ENCODE results near the gene USP24.

The USP24 gene

DNA sequence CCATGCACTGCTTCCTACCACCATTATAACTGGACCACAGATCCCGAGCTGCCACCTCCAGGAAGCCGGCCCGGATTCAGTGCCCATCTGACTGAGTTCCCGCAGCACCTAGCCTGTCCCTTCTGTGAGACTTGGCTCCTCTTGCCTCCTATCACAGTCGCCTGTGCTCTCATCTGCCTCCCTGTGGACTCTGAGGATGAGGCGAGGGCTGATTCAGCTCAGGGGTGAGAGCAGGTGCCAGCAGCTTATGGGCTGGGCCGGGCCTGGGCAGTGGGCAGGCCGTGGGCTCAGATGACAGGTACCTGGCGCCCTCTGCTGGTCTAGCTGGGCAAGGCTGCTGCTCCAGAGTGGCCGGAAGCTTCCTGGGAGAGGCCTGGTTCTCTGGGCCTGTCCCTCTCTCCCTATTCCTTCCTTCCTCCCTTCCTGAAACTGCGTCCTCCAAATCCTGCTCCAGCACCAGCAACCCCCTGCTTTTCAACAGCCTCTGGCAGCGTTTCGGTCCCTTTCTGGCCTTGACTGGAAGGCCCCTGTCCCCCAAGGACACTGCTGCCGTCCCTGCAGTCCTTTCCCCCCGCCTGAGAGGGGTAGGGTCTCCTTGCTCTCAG lies 193.1 kb downstream of the USP24 start:
- no peak overlapping the region for H3K4me3 ChIP-seq
- peak overlapping the region in 1 of 21 experiments; percentile 49 for H3K27ac ChIP-seq

DNA sequence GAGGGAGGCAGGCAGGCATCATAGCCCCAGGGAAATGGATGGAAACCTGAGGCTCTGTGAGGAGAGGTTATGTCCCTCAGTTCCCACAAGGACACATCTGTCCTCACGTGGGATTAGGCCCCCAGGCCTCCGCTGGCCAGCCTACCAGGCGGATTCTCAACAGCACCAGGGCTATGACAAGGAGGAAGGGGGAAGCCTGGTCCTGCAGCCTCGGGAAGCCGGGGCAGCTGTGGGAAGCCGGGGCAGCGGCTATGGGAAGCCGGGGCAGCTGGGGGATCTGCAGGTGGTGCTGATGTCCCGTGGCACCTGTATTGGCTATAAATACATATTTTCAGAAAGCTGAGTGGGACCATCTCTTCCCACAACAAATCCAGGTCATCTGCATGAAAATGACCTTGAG lies 196.8 kb downstream of the USP24 start:
- Histone ChIP-seq H3K4me3 (no peak overlapping the region), H3K27ac (no peak overlapping the region)

Measured in skin epidermis (tissue), 12 donors.